H1 (cell line): Measurements from ENCODE around the gene OSTF1. TPM values are rescaled to one million over a fixed set of nuclear protein-coding genes. Genes with fewer than 3 reads are reported as not detected.

ENCODE experiments used
- CTCF ChIA-PET: fragments of 300-600 bp; sonication (Branson Sonifier 250); formaldehyde crosslinking; loops from one replicate; lab custom pipeline; 2021; ENCODE audit not compliant: partially characterized antibody; lab: Charles Lee
- POLR2A ChIA-PET: fragments of 300-600 bp; sonication (Branson Sonifier 250); formaldehyde crosslinking; loops from one replicate; lab custom pipeline; 2021; ENCODE audit warnings: inconsistent platforms; ENCODE audit not compliant: partially characterized antibody; lab: Charles Lee
- DNase-seq, 2 experiments: peaks; one replicate each; pipeline versions ENCODE4 v3.0.0 to v3.0.0-alpha.2; 2010 to 2022; ENCODE audit warnings: low spot score in 2 of 2, low read depth in 1 of 2, mixed read lengths in 1 of 2
- FAIRE-seq: peaks from 2 replicates; lab custom pipeline; 2011; peaks lifted over from hg19 to GRCh38; lab: Jason Lieb, UNC
- H2AFZ ChIP-seq: 2 replicates; pipeline ENCODE4 v1.8.1; 2012; ENCODE audit warnings: low read length, inconsistent platforms
- H2AK5ac ChIP-seq: 2 replicates; pipeline ENCODE4 v1.6.1; 2013; ENCODE audit warnings: low read depth, low read length
- H2BK120ac ChIP-seq: replicated peaks from 2 replicates; pipeline ENCODE3; 2013; ENCODE audit warnings: low read depth, low read length, inconsistent platforms
- H2BK12ac ChIP-seq: 2 replicates; pipeline ENCODE4 v1.6.1; 2013; ENCODE audit warnings: low read depth, low read length
- H2BK15ac ChIP-seq: 2 replicates; pipeline ENCODE4 v1.6.1; 2013; ENCODE audit warnings: low read length
- H2BK20ac ChIP-seq: 2 replicates; pipeline ENCODE4 v1.6.1; 2013; ENCODE audit warnings: low read length
- H2BK5ac ChIP-seq: 2 replicates; pipeline ENCODE4 v1.6.1; 2013; ENCODE audit warnings: low read depth, low read length
- H3K14ac ChIP-seq: 2 replicates; pipeline ENCODE4 v1.6.1; 2013; ENCODE audit warnings: inconsistent platforms; ENCODE audit not compliant: insufficient read length
- H3K18ac ChIP-seq: 2 replicates; pipeline ENCODE4 v1.6.1; 2013; ENCODE audit warnings: low read length; ENCODE audit errors: extremely low read depth
- H3K23ac ChIP-seq: 2 replicates; pipeline ENCODE4 v1.6.1; 2013; ENCODE audit warnings: inconsistent platforms; ENCODE audit not compliant: insufficient read length
- H3K23me2 ChIP-seq: 2 replicates; pipeline ENCODE4 v1.6.1; 2013; ENCODE audit warnings: low read depth, low read length
- H3K27ac ChIP-seq: 2 replicates; pipeline ENCODE4 v1.6.1; 2011; ENCODE audit warnings: low read depth, low read length, inconsistent platforms
- H3K27me3 ChIP-seq, 4 experiments: replicated peaks in 1 of 4; 1 replicate in 1 of 4; 2 replicates in 3 of 4; pipeline versions ENCODE4 v1.6.1 to v1.8.1; 2011 to 2013; ENCODE audit warnings: low read length in 3 of 4, mild to moderate bottlenecking in 3 of 4, inconsistent platforms in 2 of 4, mixed read lengths in 2 of 4, moderate library complexity in 1 of 4; ENCODE audit not compliant: control insufficient read depth in 3 of 4, insufficient read depth in 3 of 4; ENCODE audit errors: extremely low read depth in 1 of 4
- H3K36me3 ChIP-seq, 4 experiments: 2 replicates each; pipeline versions ENCODE4 v1.6.1 to v1.8.1; 2011 to 2013; ENCODE audit warnings: mild to moderate bottlenecking in 4 of 4, low read length in 3 of 4, moderate library complexity in 2 of 4, control low read depth in 1 of 4, inconsistent platforms in 1 of 4; ENCODE audit not compliant: insufficient read depth in 4 of 4, control insufficient read depth in 2 of 4
- H3K4ac ChIP-seq: replicated peaks from 2 replicates; pipeline ENCODE3; 2013; ENCODE audit warnings: low read length, low read depth, mixed read lengths, inconsistent platforms; ENCODE audit not compliant: insufficient read length
- H3K4me1 ChIP-seq, 4 experiments: replicated peaks in 1 of 4; 1 replicate in 1 of 4; 2 replicates in 3 of 4; pipeline versions ENCODE4 v1.6.1 to v1.8.1; 2011 to 2013; ENCODE audit warnings: low read length in 3 of 4, inconsistent platforms in 2 of 4, mixed read lengths in 1 of 4; ENCODE audit not compliant: insufficient read depth in 4 of 4, control insufficient read depth in 3 of 4
- H3K4me2 ChIP-seq, 2 experiments: 2 replicates each; pipeline versions ENCODE4 v1.6.1 to v1.8.1; 2011 to 2013; ENCODE audit warnings: low read depth in 2 of 2, low read length in 2 of 2, control low read depth in 1 of 2, inconsistent platforms in 1 of 2, mild to moderate bottlenecking in 1 of 2; ENCODE audit not compliant: insufficient read depth in 1 of 2
- H3K4me3 ChIP-seq, 4 experiments: fragments of 200-600, 300-600 bp in 1 of 4; sonication (generic), shearing (Covaris generic), sonication (Bioruptor Twin) in 1 of 4; 2 replicates each; pipeline versions ENCODE4 v1.5.1 to v1.8.1; 2011 to 2016; ENCODE audit warnings: low read length in 4 of 4, low read depth in 3 of 4, control low read depth in 2 of 4, inconsistent platforms in 2 of 4, mild to moderate bottlenecking in 2 of 4, mixed read lengths in 1 of 4, moderate library complexity in 1 of 4; ENCODE audit not compliant: insufficient read depth in 2 of 4; ENCODE audit errors: extremely low read depth in 1 of 4
- H3K56ac ChIP-seq: replicated peaks from 2 replicates; pipeline ENCODE3; 2013; ENCODE audit warnings: low read depth, mild to moderate bottlenecking, mixed read lengths, low read length, inconsistent platforms; ENCODE audit not compliant: insufficient read length
- H3K79me1 ChIP-seq: 2 replicates; pipeline ENCODE4 v1.6.1; 2013; ENCODE audit warnings: low read depth, low read length, control low read depth
- H3K79me2 ChIP-seq, 2 experiments: 2 replicates each; pipeline versions ENCODE4 v1.6.1 to v1.8.1; 2012 to 2013; ENCODE audit warnings: low read length in 2 of 2, mild to moderate bottlenecking in 2 of 2, inconsistent platforms in 1 of 2; ENCODE audit not compliant: insufficient read depth in 2 of 2, control insufficient read depth in 1 of 2
- H3K9ac ChIP-seq, 4 experiments: replicated peaks in 1 of 4; 1 replicate in 1 of 4; 2 replicates in 3 of 4; pipeline versions ENCODE4 v1.6.1 to v1.8.1; 2011 to 2013; ENCODE audit warnings: low read depth in 3 of 4, low read length in 3 of 4, control low read depth in 2 of 4, mild to moderate bottlenecking in 2 of 4, moderate library complexity in 2 of 4, inconsistent platforms in 1 of 4; ENCODE audit errors: extremely low read depth in 1 of 4
- H3K9me3 ChIP-seq, 2 experiments: 2 replicates each; pipeline versions ENCODE4 v1.6.1 to v1.8.1; 2012 to 2013; ENCODE audit warnings: mild to moderate bottlenecking in 2 of 2, moderate library complexity in 2 of 2, control low read depth in 1 of 2, inconsistent platforms in 1 of 2, low read depth in 1 of 2, low read length in 1 of 2, mixed read lengths in 1 of 2; ENCODE audit not compliant: insufficient read depth in 2 of 2
- H4K20me1 ChIP-seq, 2 experiments: replicated peaks in 1 of 2; 2 replicates each; pipeline versions ENCODE3 to v1.8.1; 2011 to 2013; ENCODE audit warnings: inconsistent platforms in 2 of 2, low read length in 2 of 2, mild to moderate bottlenecking in 1 of 2; ENCODE audit not compliant: insufficient read depth in 2 of 2, control insufficient read depth in 1 of 2
- H4K5ac ChIP-seq: 2 replicates; pipeline ENCODE4 v1.6.1; 2013; ENCODE audit warnings: low read length, low read depth, mixed read lengths, inconsistent platforms; ENCODE audit not compliant: insufficient read length
- H4K8ac ChIP-seq: 2 replicates; pipeline ENCODE4 v1.8.0; 2013; ENCODE audit warnings: mild to moderate bottlenecking, moderate library complexity, low read length, inconsistent platforms; ENCODE audit not compliant: insufficient read depth; ENCODE audit errors: extremely low read depth
- H4K91ac ChIP-seq: replicated peaks from 2 replicates; pipeline ENCODE3; 2013; ENCODE audit warnings: low read length, mixed read lengths, inconsistent platforms; ENCODE audit not compliant: insufficient read length
- ATF3 ChIP-seq: IDR thresholded peaks from 2 replicates; pipeline ENCODE4 v1.6.1; 2011; ENCODE audit warnings: low read depth, mild to moderate bottlenecking, low read length; ENCODE audit not compliant: insufficient read depth
- BACH1 ChIP-seq: IDR thresholded peaks from 2 replicates; pipeline ENCODE4 v1.6.1; 2012; ENCODE audit warnings: low read length, improper control_type of control experiment
- CTCF ChIP-seq, 3 experiments: IDR thresholded peaks; 1 replicate in 2 of 3; 2 replicates in 1 of 3; pipeline versions ENCODE4 v1.5.1 to v1.6.1; 2011; ENCODE audit warnings: low read length in 3 of 3, mild to moderate bottlenecking in 3 of 3, inconsistent platforms in 2 of 3, low read depth in 1 of 3, moderate library complexity in 1 of 3; ENCODE audit not compliant: insufficient read depth in 1 of 3; ENCODE audit errors: control extremely low read depth in 1 of 3
- MAFK ChIP-seq: IDR thresholded peaks from 2 replicates; pipeline ENCODE4 v1.6.1; 2012; ENCODE audit warnings: low read depth, mild to moderate bottlenecking, improper control_type of control experiment, low read length
- MAX ChIP-seq: IDR thresholded peaks from 2 replicates; pipeline ENCODE4 v1.6.1; 2012; ENCODE audit warnings: inconsistent platforms
- SAP30 ChIP-seq: fragments of 300-600 bp; sonication (generic); IDR thresholded peaks from 2 replicates; pipeline ENCODE4 v1.7.1; 2012; ENCODE audit warnings: low read length, moderate library complexity, mild to moderate bottlenecking, inconsistent platforms; ENCODE audit not compliant: insufficient read depth, insufficient replicate concordance
- SP4 ChIP-seq: IDR thresholded peaks from 2 replicates; pipeline ENCODE4 v1.6.1; 2012; ENCODE audit warnings: low read length, inconsistent platforms
- TAF7 ChIP-seq: optimal IDR thresholded peaks from 2 replicates; pipeline ENCODE3; 2011; ENCODE audit warnings: low read depth, mild to moderate bottlenecking, inconsistent platforms, low read length, moderate library complexity, borderline replicate concordance
- TCF12 ChIP-seq: IDR thresholded peaks from 2 replicates; pipeline ENCODE4 v1.6.1; 2011; ENCODE audit warnings: low read depth, mild to moderate bottlenecking, low read length
- TEAD4 ChIP-seq: IDR thresholded peaks from 2 replicates; pipeline ENCODE4 v1.6.1; 2012; ENCODE audit warnings: low read depth, low read length, inconsistent platforms, mixed read lengths
- ZNF274 ChIP-seq: IDR thresholded peaks from 2 replicates; pipeline ENCODE4 v1.7.0; 2012; ENCODE audit warnings: low read length, borderline replicate concordance; ENCODE audit errors: extremely low read depth
- WGBS, 2 experiments: shearing (Covaris generic) in 1 of 2; methylation state at CpG; one replicate each; pipeline versions ENCODE4 v1.1.6 to v1.1.7; 2013 to 2015; ENCODE audit warnings: low lambda C conversion rate in 2 of 2, mixed read lengths in 2 of 2, inconsistent platforms in 1 of 2, low coverage in 1 of 2, missing lambda C conversion rate in 1 of 2; ENCODE audit not compliant: insufficient replicate concordance in 2 of 2, insufficient coverage in 1 of 2, insufficient read length in 1 of 2; ENCODE audit errors: extremely low coverage in 1 of 2, missing lambda C conversion rate in 1 of 2; 5-methylcytosine and 5-hydroxymethylcytosine counted together
- polyA plus RNA-seq, 7 experiments: library from polyadenylated mRNA; depleted of rRNA in 3 of 7; stranded (reverse) in 5 of 7; unstranded in 2 of 7; fragments of >200 nt in 5 of 7; fragments of 200-250 nt in 2 of 7; gene quantifications; 1 replicate in 5 of 7; 2 replicates in 1 of 7; 4 replicates in 1 of 7; pipeline versions ENCODE4 v1.2.1 to v1.2.3, GENCODE V29; 2011 to 2013; ENCODE audit warnings: missing spikeins in 2 of 7, mixed read lengths in 2 of 7
- total RNA-seq: library from RNA; stranded (reverse); fragmentation: NEBNext Ultra II Directional; extraction: Animal tissue kit (Norgen Biotek cat#: 25700); gene quantifications from 2 replicates; pipeline ENCODE4 v1.2.1, GENCODE V29; 2021

The OSTF1 gene
- total and polyA plus RNA-seq, 2 of the 8 experiments (the other 6 are each of a cell fraction or from before 2014, with no cell fraction given): 5.0 to 18.9 TPM

GRCh38 chr9:75096796-75097195 is 8.5 kb downstream of the OSTF1 start:
- H3K14ac ChIP-seq: no peak overlapping the region
- no peak overlapping the region for H3K18ac ChIP-seq
- ChIA-PET POLR2A (no interaction called here), CTCF (interaction anchor here (1.4 to 1.9 kb wide), 2 partner anchors 89 to 94 kb away, joined by 3 to 4 read pairs; no protein-coding TSS in a partner anchor)
- no peak overlapping the region for H2BK15ac ChIP-seq
- H3K23ac ChIP-seq: no peak overlapping the region
- no peak overlapping the region for H3K4me2 ChIP-seq
- H3K79me2 ChIP-seq: peaks cover 0 to 6% of the 10 kb centered on the region in 2 experiments; a peak in 1 of 4 replicates
- no peaks in the 10 kb centered on the region for H3K23me2 ChIP-seq
- no peak overlapping the region for H3K4me3 ChIP-seq
- no peak overlapping the region for H2AK5ac ChIP-seq
- H4K8ac ChIP-seq: no peak overlapping the region
- WGBS, 2 experiments: 92% methylated on average over 4 of the region's 4 CpGs; no CpG with 5 or more reads in 1 of the 2 experiments
- no peak overlapping the region for H2BK20ac ChIP-seq
- H2BK5ac ChIP-seq: no peak overlapping the region
- H2BK12ac ChIP-seq: no peak overlapping the region
- H3K56ac ChIP-seq: no peak overlapping the region
- H3K27me3 ChIP-seq: no peaks in the 10 kb centered on the region
- H4K20me1 ChIP-seq: no peaks in the 10 kb centered on the region
- H3K9ac ChIP-seq: no peak overlapping the region
- H3K36me3 ChIP-seq: no peaks in the 10 kb centered on the region
- H3K4me1 ChIP-seq: peaks cover 0 to 2% (median 0%) of the 10 kb centered on the region in 4 experiments; a peak in 1 of 7 replicates
- H3K79me1 ChIP-seq: no peaks in the 10 kb centered on the region
- H3K27ac ChIP-seq: no peak overlapping the region
- no peak overlapping the region for H4K91ac ChIP-seq
- FAIRE-seq: no peak
- H3K9me3 ChIP-seq: no peaks in the 10 kb centered on the region
- H2AFZ ChIP-seq: no peak overlapping the region
- H4K5ac ChIP-seq: no peak overlapping the region
- DNase-seq: no peak
- no peak overlapping the region for H3K4ac ChIP-seq
- H2BK120ac ChIP-seq: no peak overlapping the region
- TF ChIP-seq ZNF274: no peak
- TF ChIP-seq SAP30: no peak
- TF ChIP-seq BACH1: no peak
- TF ChIP-seq TAF7: no peak
- TF ChIP-seq MAFK: no peak
- TF ChIP-seq CTCF (IDR thresholded peaks at IDR 0.05; ENCODE audit: control extremely low read depth in 1 of 3, insufficient read depth in 1 of 3, low read depth in 1 of 3, low read length in 3 of 3): no peak
- no peak for TF ChIP-seq TEAD4
- TF ChIP-seq SP4: no peak
- TF ChIP-seq ATF3: no peak
- TF ChIP-seq MAX: no peak
- TF ChIP-seq TCF12: no peak
